Measurements from ENCODE around the gene B3GAT1. TPM values are rescaled to one million over a fixed set of nuclear protein-coding genes. Genes with fewer than 3 reads are reported as not detected.

B3GAT1 gene, protein sequence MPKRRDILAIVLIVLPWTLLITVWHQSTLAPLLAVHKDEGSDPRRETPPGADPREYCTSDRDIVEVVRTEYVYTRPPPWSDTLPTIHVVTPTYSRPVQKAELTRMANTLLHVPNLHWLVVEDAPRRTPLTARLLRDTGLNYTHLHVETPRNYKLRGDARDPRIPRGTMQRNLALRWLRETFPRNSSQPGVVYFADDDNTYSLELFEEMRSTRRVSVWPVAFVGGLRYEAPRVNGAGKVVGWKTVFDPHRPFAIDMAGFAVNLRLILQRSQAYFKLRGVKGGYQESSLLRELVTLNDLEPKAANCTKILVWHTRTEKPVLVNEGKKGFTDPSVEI
- 10 to 100 TPM; 41.3 to 78.4 (median 65.1) TPM for total RNA-seq
- total RNA-seq (2013), result 9.8 TPM

DNA sequence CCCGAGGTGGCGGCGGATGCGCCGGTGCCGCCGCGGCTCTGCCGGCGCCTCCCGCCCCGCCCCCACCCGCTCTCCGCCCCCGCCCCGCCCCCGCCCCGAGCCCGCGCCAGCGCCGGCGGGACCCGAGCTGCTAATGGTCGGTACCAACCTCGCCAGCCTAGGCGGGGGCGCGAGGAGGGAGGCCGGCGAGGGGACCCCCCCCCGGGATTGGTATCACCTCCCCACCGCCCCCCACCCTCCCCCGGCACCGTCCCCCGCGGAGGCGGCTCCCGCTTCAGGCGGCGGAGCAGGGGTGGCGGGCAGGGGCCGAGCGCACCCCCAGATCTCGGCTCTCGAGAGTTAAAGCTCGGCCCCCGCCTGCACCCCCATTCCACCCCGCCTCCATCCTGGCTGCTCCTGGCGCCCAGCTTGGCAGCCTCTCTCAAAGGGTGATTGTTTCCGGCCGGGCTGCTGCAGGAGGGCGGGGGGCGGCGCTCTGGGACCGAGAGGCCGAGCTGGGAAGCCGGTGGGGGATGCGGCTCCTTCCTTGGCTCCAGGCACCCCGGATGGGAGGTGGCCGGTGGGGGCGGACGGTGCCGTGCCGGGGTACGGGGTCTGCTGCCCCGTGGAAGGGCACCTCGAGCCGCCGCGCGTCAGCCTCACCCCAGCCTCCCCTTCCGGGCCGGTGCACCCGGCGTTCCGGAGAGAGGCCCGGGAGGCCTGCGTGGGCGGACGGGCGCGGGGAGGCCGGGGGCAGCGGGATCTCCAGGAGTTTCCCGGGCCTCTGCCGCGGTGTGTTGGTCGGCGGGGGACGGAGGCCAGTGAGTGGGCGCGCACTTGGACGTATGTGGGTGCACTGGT lies at the start of gene B3GAT1:
B3GAT1 (minus strand) TSS at position 40 of the 840 bp plus-strand sequence. CDS start 24,583 bp downstream, outside the sequence.
- Mint-ChIP-seq H3K9me3 (no peaks in the 10 kb centered on the region), H3K4me3 (peak within 1 kb of the TSS; percentile 89), H3K27ac (peak within 1 kb of the TSS; percentile 50 to 90), H3K36me3 (no peaks in the 10 kb centered on the region), H3K4me1 (peaks cover 44 to 61% of the 10 kb centered on the region in 2 donors), H3K27me3 (ENCODE audit: low read depth in 2 of 2) (peaks cover 21 to 32% of the 10 kb centered on the region in 2 donors)
- Histone ChIP-seq H3K36me3 (ENCODE audit: control insufficient read depth, insufficient read depth, low read length) (no peaks in the 10 kb centered on the region), H3K4me1 (ENCODE audit: control insufficient read depth, insufficient read depth, low read length) (peaks cover 34% of the 10 kb centered on the region), H3K27ac (ENCODE audit: low read length) (peak within 1 kb of the TSS; percentile 55), H3K27me3 (ENCODE audit: control insufficient read depth, insufficient read depth, low read length) (peaks cover 17% of the 10 kb centered on the region), H3K9me3 (ENCODE audit: control insufficient read depth, insufficient read depth, low read length) (no peaks in the 10 kb centered on the region), H3K4me3 (ENCODE audit: low read length) (peak within 1 kb of the TSS; percentile 46)
- 1% methylated on average over 74 of the region's 94 CpGs for WGBS (ENCODE audit: insufficient coverage)
- DNase-seq (peak in 1 of 2 donors; percentile 44), ATAC-seq (peak; percentile 55 to 70 (median 61))
- no peak for TF ChIP-seq CTCF (IDR thresholded peaks at IDR 0.05)
- intact Hi-C loops (cut with micrococcal nuclease), result no loop called here

DNA sequence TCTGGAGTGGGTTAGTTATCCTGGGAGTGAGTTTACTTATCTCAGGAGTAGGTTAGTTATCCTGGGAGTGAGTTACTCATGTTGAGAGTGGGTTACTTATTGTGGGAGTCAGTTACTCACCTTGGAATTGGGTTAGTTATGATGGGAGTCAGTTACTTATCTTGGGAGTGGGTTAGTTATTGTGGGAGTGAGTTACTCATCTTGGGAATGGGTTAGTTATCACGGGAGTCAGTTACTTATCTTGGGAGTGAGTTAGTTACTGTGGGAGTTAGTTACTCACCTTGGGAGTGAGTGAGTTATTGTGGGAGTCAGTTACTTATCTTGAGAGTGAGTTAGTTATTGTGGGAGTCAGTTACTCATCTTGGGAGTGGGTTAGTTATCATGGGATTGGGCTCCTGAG lies 49.6 kb upstream of the B3GAT1 start:
- Mint-ChIP-seq H3K4me1 (no peaks in the 10 kb centered on the region), H3K27ac (no peak overlapping the region), H3K27me3 (ENCODE audit: low read depth in 2 of 2) (peaks cover 12 to 51% of the 10 kb centered on the region in 2 donors), H3K4me3 (no peak overlapping the region), H3K9me3 (peaks cover 0 to 3% of the 10 kb centered on the region in 2 donors), H3K36me3 (no peaks in the 10 kb centered on the region)
- Histone ChIP-seq H3K27me3 (ENCODE audit: control insufficient read depth, insufficient read depth, low read length) (no peaks in the 10 kb centered on the region), H3K4me1 (ENCODE audit: control insufficient read depth, insufficient read depth, low read length) (no peaks in the 10 kb centered on the region), H3K27ac (ENCODE audit: low read length) (no peak overlapping the region), H3K9me3 (ENCODE audit: control insufficient read depth, insufficient read depth, low read length) (peaks cover 13% of the 10 kb centered on the region), H3K4me3 (ENCODE audit: low read length) (no peak overlapping the region), H3K36me3 (ENCODE audit: control insufficient read depth, insufficient read depth, low read length) (no peaks in the 10 kb centered on the region)
- no peak for TF ChIP-seq CTCF (IDR thresholded peaks at IDR 0.05)
- ATAC-seq, result no peak
- no peak for DNase-seq
- WGBS (ENCODE audit: insufficient coverage), result 54% methylated on average over 1 of the region's 1 CpG
- intact Hi-C loops (cut with micrococcal nuclease), result no loop called here

DNA sequence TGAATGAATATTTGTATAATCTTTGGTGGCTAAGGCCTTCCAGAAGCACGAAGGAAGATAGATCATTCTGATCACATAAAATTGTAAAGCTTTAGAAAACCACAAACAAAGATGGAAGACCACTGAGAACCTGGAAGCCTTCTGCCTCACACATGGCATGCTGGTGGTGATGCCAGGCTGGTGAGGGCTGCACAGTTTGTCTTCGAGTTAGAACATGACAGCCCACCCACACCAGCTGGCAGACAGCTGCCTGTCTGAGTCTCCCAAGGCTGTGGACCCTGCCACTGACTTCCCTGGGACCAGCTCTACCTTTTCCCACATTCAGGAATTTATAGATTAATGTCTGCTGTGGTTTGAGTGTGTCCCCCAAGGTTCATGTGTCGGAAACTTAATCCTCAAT lies 48.8 kb upstream of the B3GAT1 start:
- H3K9me3 Mint-ChIP-seq, result peaks cover 0 to 3% of the 10 kb centered on the region in 2 donors
- Histone ChIP-seq H3K9me3 (ENCODE audit: control insufficient read depth, insufficient read depth, low read length) (peaks cover 17% of the 10 kb centered on the region), H3K27me3 (ENCODE audit: control insufficient read depth, insufficient read depth, low read length) (no peaks in the 10 kb centered on the region), H3K4me1 (ENCODE audit: control insufficient read depth, insufficient read depth, low read length) (no peaks in the 10 kb centered on the region), H3K27ac (ENCODE audit: low read length) (no peak overlapping the region), H3K36me3 (ENCODE audit: control insufficient read depth, insufficient read depth, low read length) (no peaks in the 10 kb centered on the region), H3K4me3 (ENCODE audit: low read length) (no peak overlapping the region)
- WGBS (ENCODE audit: insufficient coverage), result 87% methylated on average over 3 of the region's 3 CpGs
- H3K36me3 Mint-ChIP-seq, result no peaks in the 10 kb centered on the region
- no peak overlapping the region for H3K27ac Mint-ChIP-seq
- H3K4me3 Mint-ChIP-seq, result no peak overlapping the region
- TF ChIP-seq CTCF (IDR thresholded peaks at IDR 0.05), result no peak
- ATAC-seq (no peak), DNase-seq (no peak)
- peaks cover 12 to 49% of the 10 kb centered on the region in 2 donors for H3K27me3 Mint-ChIP-seq (ENCODE audit: low read depth in 2 of 2)
- intact Hi-C loops (cut with micrococcal nuclease), result no loop called here
- H3K4me1 Mint-ChIP-seq, result no peaks in the 10 kb centered on the region

Data from natural killer cell (primary cell).